Left renal cortex interstitium (tissue), 4 donors: ENCODE results near the gene MCTS1. TPM values are rescaled to one million over a fixed set of nuclear protein-coding genes. Genes with fewer than 3 reads are reported as not detected.
"Not testable (repeated sequence)": the region's sequence is repeated elsewhere in the genome, so short reads cannot be mapped to it uniquely, and the experiment has no call there.

Experiments used
- DNase-seq, 4 donors: peaks; one replicate each; pipeline ENCODE4 v3.0.0-alpha.2; 2013; ENCODE audit warnings: low read depth in 4 of 4, low spot score in 2 of 4, missing footprints in 1 of 4
- polyA plus RNA-seq, 4 donors: library from polyadenylated mRNA; unstranded; fragments of 120-200 nt; gene quantifications; one replicate each; pipeline ENCODE4 v1.2.1, GENCODE V29; 2013; ENCODE audit not compliant: insufficient read length in 4 of 4

The MCTS1 gene
- polyA plus RNA-seq, 4 donors = 48.4 to 62.2 (median 53.8) TPM

- no peak for DNase-seq
Measured at GRCh38 chrX:120625371-120625770, 21.5 kb downstream of the MCTS1 start.

DNA sequence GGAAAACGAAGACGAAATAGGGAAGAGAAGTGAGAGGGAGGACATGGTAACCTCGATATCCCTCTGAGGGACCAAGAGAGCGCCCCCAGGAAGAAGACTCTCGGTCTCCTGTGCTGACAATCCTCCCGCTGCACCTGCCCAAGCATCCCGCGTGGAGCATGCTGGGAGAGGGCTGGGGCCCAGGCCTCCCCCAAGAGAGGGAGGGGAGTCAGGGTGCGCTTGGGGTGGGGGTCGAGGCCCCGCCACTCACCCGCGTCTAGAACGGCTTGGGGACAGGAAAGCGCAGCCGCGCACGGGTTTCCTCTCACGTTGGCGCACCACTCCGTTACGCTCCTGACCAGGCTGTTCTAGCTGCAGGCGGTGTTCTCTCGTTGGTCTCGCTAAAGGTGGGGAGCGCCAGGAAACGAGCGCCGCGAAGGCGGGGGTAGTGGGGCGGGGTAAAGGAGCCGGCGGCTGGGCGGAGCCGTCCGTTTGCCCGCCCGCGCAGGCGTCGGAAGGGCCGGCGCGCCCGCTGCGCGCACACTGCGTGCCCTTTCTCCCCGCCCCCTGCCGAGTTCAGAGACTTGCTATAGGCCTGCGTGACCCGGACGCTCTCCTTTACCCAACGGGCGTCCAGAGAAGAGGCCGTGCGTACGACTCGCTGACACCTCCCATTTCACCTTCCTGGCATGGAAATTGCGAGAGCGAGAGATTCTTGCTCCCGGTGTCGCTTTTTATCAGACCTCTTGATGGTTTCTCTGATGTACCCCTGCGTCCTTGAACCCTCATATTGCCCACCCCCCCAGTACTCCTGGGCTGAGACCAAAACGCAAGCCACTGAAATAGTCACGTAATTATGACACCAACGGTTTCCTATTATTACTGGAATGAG is 26.0 kb downstream of the MCTS1 start, which contains the start of gene C1GALT1C1:
C1GALT1C1 (minus strand) TSS at position 388 of the 871 bp plus-strand sequence. CDS start 2,888 bp downstream, outside the sequence.
- DNase-seq = peak; percentile 47 to 78 (median 65)

DNA sequence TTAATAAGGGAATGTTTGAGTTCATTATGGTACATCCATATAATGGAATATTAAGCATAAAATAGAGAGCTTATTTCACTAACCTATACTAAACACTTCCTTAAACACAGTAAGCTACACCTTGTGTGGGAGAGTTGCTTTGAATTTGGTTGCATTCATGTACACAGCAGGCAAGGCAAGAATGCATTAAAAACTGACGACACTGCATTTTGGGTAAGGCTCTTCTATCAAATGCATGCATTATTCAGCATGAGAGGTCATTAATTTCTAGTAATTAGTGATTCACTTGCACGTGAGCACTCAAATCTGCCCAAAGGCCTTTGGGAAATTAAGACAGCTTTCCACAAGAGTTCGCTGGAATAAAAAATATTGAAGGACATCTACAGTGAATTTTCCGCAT is 34.7 kb downstream of the MCTS1 start:
- no peak for DNase-seq

DNA sequence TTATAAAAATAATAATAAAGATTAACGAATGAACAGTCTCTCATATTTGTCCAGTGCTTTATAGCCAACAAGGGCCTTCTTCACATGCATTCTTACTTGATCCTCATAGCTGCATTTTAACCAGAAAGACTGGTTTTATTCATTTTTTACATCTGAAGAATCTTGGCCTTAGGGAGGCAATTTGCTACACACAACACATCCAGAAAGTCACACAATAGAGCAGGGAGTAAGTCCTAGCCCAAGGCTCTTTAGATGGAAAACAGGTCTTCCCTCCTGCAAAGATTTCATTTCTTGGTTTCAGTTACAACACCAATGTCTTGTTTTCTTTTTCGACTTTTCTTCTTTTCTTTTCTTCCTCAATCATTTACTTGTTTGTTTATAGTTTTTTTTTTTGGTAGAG is 39.0 kb downstream of the MCTS1 start:
- DNase-seq = no peak

DNA sequence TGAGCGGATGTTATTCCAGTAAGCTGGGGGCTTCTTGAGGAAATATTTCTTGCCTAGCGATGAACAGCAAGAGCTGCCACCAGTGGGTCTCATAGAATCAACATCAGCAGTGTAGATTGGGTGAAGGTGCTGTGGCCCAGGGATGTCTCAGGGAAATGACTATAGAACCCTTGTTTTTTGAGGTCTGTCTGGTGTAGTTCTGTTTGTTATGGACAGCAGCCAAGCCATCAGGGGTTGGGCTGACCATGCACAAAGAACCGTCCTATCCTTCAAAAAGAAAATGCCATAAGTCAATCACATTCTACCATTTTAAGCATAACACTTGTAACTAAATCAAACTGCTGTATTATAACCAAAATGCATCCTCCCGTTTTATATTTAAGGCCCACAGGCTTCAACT is 43.2 kb downstream of the MCTS1 start:
- no peak for DNase-seq

- not testable (repeated sequence) for DNase-seq
Measured at GRCh38 chrX:120652256-120652655, 48.4 kb downstream of the MCTS1 start.

DNA sequence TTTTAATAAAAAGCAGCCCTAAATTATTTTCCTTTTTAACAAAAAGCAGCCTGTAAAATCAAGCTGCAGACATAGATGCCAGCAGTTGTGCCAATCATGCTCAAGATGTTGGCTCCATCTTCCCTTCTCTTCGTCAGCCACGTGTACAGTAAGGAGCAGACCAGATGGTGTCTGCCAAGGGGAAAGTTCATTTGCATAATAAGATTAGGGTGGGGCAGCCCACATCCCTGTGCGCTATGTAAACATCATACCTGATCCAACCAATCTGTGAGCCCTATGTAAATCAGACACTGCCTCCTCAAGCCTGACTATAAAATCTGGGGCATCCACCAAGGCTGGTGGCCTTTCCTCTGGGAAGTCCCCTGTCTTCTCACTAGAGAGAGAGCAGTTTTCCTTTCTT is 49.1 kb downstream of the MCTS1 start:
- DNase-seq = no peak

DNA sequence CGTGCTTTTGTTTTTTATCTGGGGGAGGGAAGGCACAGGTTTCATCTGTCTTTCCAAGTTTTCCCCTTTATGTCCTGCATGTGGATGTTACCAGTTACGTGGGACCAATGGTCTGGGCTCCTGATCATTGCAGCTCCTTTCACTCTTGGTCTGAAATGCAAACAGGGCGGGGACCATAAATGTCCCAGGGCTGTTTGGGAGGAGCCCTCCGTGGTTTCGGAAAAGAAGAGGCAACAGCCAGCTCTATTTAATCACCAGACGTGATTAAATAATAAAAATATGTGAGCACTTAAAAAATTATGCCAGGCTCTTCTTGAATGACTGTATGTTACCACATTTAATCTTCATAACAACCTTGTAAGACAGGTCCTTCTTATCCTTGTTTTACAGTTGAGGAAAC is 56.7 kb downstream of the MCTS1 start:
- DNase-seq = no peak

Other genes starting within 250 kb of the MCTS1 start
- under 1 TPM in 3 of 4 donors, not detected in 1; 0.04 to 0.06 (median 0.04) TPM for gene ATP1B4, start 242.0 kb upstream of the MCTS1 start, polyA plus RNA-seq
- gene LAMP2, start 134.8 kb upstream of the MCTS1 start, polyA plus RNA-seq = 100 to 1,000 TPM; 127 to 161 (median 148) TPM
- 10 to 100 TPM; 64.0 to 76.2 (median 69.1) TPM for gene CUL4B, start 43.1 kb upstream of the MCTS1 start, polyA plus RNA-seq
- gene C1GALT1C1, start 26.0 kb downstream of the MCTS1 start, polyA plus RNA-seq = 10 to 100 TPM; 28.6 to 35.4 (median 31.5) TPM